Activated CD8-positive, alpha-beta memory T cell treated with anti-CD3 and anti-CD28 coated beads, Interleukin-2, amount 50 U/mL, for 48 hours (primary cell): Measurements from ENCODE around the gene IL21.
"Not testable (repeated sequence)": the region's sequence is repeated elsewhere in the genome, so short reads cannot be mapped to it uniquely, and the experiment has no call there.

ENCODE experiments used
- DNase-seq: peaks from one replicate; pipeline ENCODE4 v3.0.0-alpha.2; 2020

IL21 gene

DNA sequence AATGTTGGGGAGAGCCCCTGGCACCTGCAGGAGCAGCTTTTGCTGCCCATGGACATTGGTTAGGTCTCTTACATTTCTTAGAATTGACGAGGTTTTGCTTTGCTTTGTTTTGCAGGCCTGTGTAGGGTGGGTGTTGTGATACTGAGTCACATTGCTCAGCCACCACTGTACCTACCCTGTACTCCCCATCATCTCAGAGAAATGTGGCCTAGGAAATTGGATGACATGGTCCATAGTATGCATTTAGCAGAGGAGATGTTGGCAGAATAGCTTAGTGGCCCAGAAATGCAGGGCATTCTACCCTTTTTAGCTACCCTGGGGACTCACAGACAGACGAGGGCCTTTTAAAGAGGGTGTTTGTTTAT lies 43.7 kb downstream of the IL21 start:
- DNase-seq = no peak

DNA sequence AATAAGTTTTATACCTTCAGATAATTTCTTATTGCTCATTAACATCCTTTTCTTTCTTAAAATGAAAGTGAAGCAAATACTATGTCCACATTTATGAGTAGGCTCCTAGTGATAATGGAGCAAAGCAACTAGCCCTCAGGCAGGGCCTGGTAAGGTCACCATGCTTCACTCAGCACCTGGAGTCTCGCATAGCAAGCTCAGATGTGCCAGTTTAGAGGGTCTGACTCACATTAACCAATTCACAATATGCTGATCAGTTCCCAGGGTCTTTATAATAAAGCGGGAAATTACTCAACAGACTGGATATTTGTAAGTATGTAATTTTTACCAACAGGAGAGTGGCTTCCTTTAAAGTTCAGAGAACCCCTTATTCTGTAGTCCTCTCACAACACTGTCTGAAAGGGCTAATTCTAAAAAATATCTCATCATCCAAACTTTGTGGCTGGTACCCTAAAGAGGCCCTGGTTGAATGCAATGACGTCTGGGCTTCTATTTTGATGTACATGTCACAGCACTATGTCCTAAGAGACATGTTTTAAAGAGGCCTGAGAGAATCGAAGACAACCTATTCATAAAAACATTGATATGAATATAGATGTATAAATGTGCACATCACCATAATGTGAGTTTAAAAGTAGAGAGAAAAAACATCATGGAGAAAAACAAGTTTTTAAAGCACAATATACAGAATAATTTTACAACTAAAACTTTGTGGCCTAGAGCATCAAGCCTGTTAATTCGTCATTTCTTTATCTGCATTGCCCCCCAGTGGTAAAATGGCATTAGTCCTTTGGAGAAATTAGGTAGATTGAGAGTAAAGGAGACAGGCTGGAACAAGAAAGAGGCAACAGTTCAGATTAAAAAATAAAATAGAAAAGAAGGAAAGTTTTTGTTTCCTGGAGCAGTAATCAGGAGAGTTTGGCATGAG lies 44.3 kb downstream of the IL21 start:
- DNase-seq = no peak

DNA sequence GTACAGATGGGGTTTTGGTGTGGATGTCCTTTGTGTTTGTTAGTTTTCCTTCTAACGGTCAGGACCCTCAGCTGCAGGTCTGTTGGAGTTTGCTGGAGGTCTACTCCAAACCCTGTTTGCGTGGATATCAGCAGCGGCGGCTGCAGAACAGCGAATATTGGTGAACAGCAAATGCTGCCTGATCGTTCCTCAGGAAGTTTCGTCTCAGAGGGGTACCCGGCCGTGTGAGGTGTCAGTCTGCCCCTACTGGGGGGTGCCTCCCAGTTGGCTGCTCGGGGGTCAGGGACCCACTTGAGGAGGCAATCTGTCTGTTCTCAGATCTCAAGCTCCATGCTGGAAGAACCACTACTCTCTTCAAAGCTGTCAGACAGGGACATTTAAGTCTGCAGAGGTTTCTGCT lies 46.5 kb downstream of the IL21 start:
- DNase-seq = not testable (repeated sequence)

DNA sequence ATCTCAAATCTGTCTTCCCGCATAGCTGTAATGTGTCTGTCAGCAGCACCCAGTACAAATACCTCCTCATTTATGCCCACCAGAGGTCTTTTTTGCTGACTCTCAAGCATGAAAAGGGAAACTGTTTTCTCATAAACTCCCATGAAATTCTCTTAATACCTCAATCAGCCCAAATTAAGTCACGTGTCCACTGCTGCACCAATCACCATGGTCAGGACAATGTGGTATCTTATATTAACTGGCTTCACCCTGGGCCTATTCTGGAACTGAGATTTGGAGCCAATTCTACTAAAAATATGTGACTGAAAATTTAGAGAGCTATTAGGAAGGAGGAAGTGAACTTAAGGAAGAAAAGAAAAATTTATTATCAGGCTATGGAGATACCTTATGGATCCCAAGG lies 58.4 kb downstream of the IL21 start:
- DNase-seq = no peak
